Heart left ventricle (tissue), 16 donors: ENCODE measurements around the gene LHFPL2. TPM values are rescaled to one million over a fixed set of nuclear protein-coding genes. Genes with fewer than 3 reads are reported as not detected.

Experiments
- ATAC-seq, 4 donors: fragments of 200-7000 bp; cut with Tn5 transposase; one replicate each; pipeline ENCODE4 v1.9.1; 2020 to 2022; ENCODE audit warnings: moderate library complexity in 4 of 4, mild to moderate bottlenecking in 3 of 4, moderate number of reproducible peaks in 1 of 4
- DNase-seq, 5 donors: peaks; one replicate each; pipeline ENCODE4 v3.0.0-alpha.2; 2020
- H3K27ac ChIP-seq, 12 donors: fragments of 200-600 bp; sonication (generic) in 4 of 12; one replicate each; pipeline versions ENCODE4 v1.5.0 to v1.8.0; 2016 to 2022; ENCODE audit warnings: mild to moderate bottlenecking in 2 of 12
- H3K27me3 ChIP-seq, 9 donors: fragments of 200-600 bp; sonication (generic) in 2 of 9; one replicate each; pipeline versions ENCODE4 v1.5.1 to v1.8.0; 2016 to 2022; ENCODE audit warnings: mild to moderate bottlenecking in 3 of 9
- H3K36me3 ChIP-seq, 9 donors: fragments of 200-600 bp; sonication (generic) in 2 of 9; one replicate each; pipeline versions ENCODE4 v1.5.0 to v1.8.0; 2018 to 2022; ENCODE audit warnings: mild to moderate bottlenecking in 2 of 9
- H3K4me1 ChIP-seq, 12 donors: fragments of 200-600 bp; sonication (generic) in 4 of 12; one replicate each; pipeline versions ENCODE4 v1.5.0 to v1.8.0; 2016 to 2022; ENCODE audit warnings: mild to moderate bottlenecking in 3 of 12
- H3K4me3 ChIP-seq, 12 donors: fragments of 200-600 bp; sonication (generic) in 4 of 12; one replicate each; pipeline versions ENCODE4 v1.5.0 to v1.8.0; 2017 to 2022; ENCODE audit warnings: mild to moderate bottlenecking in 9 of 12, moderate library complexity in 4 of 12
- H3K9me3 ChIP-seq, 12 donors: fragments of 200-600 bp; sonication (generic) in 4 of 12; one replicate each; pipeline versions ENCODE4 v1.5.0 to v1.8.0; 2016 to 2022; ENCODE audit warnings: mild to moderate bottlenecking in 1 of 12
- CTCF ChIP-seq, 12 donors: fragments of 200-600 bp; sonication (generic) in 4 of 12; IDR thresholded peaks; one replicate each; pipeline versions ENCODE4 v1.5.0 to v1.8.0; 2018 to 2022; ENCODE audit warnings: antibody characterized with exemption in 12 of 12, mild to moderate bottlenecking in 5 of 12
- POLR2A ChIP-seq, 2 donors: fragments of 450-650 bp; IDR thresholded peaks; one replicate each; pipeline ENCODE4 v1.6.1; 2017; ENCODE audit warnings: antibody characterized with exemption in 2 of 2, mild to moderate bottlenecking in 2 of 2, moderate library complexity in 2 of 2
- WGBS, 4 donors: extraction: QIAGEN DNeasy Blood & Tissue Kit in 2 of 4; methylation state at CpG; one replicate each; pipeline versions ENCODE4 v1.1.5 to v1.1.7; 2013 to 2018; 5-methylcytosine and 5-hydroxymethylcytosine counted together
- intact Hi-C, 10 donors: fragments of 100-400 bp; cut with DNase I; formaldehyde crosslinking; loops; one replicate each; pipeline versions ENCODE4 v1.11.1 to v1.14.2; 2022
- polyA plus RNA-seq, 2 donors: library from polyadenylated mRNA; stranded (reverse); fragments of 200-250 nt; gene quantifications; one replicate each; pipeline ENCODE4 v1.2.3, GENCODE V29; 2013
- total RNA-seq, 9 donors: library from RNA; depleted of rRNA in 2 of 9; stranded (reverse); fragments of >200 nt in 2 of 9; fragmentation: NEBNext Ultra II Directional in 3 of 9; extraction: Animal tissue kit (Norgen Biotek cat#: 25700) in 3 of 9; gene quantifications; one replicate each; pipeline versions ENCODE4 v1.1.0 to v1.2.4, GENCODE V29; 2016 to 2023
- donor health status: ischemic (EF 13 %, LVEDD 7.1; RV severe dilation, severe dysfunction).
- donor health status: healthy with polysubstance abuse.
- donor health status: DM: no; HTN: yes; CAD: no.
- donor health status: DM: no; HTN: no; CAD: no.
- donor health status: ischemic (EF 25% LVEDD 6.9; RV normal size, moderate dysfunction).
- donor health status: ischemic (EF 25% LVEDD 5.7; RV mildly dilated, moderate dysfunction).
- donor health status: healthy.
- donor health status: DM: yes; HTN: yes; CAD: no.
- donor health status: ischemic (EF 35%, LVEDD 5.7; RV mildly dilated, moderate dysfunction).
- donor health status: nonischemic (EF 11% LVEDD 7.7; RV severe dilation, severe dysfunction).
- donor health status: DM: yes; HTN: yes; CAD: no.
- donor health status: PGD.
- donor health status: ischemic (EF 29% LVEDD 5.4; RV normal size, mild dysfunction).
- donor health status: nonischemic (EF 23%, LVEDD 6.1; RV moderate dilation, normal function).

LHFPL2 gene
- total and polyA plus RNA-seq, 11 donors, result 1.8 to 35.6 (median 10.1) TPM

GRCh38 chr5:78615697-78616096, 32.9 kb downstream of the LHFPL2 start:
- 84 to 92% (median 88%) methylated on average over 1 of the region's 1 CpG for WGBS, 4 donors
- TF ChIP-seq POLR2A (IDR thresholded peaks at IDR 0.05), result no peak
- TF ChIP-seq CTCF (IDR thresholded peaks at IDR 0.05), result no peak
- no peaks in the 10 kb centered on the region for H3K27me3 ChIP-seq
- peaks cover 0 to 24% (median 0%) of the 10 kb centered on the region in 9 donors for H3K36me3 ChIP-seq
- intact Hi-C loops, result no loop called here
- H3K9me3 ChIP-seq, result peaks cover 0 to 7% (median 5%) of the 10 kb centered on the region in 12 donors
- no peak overlapping the region for H3K4me3 ChIP-seq
- DNase-seq (no peak), ATAC-seq (peak in 1 of 4 donors; percentile 10)
- H3K27ac ChIP-seq, result no peak overlapping the region
- H3K4me1 ChIP-seq, result peaks cover 0 to 16% (median 4%) of the 10 kb centered on the region in 12 donors

- intact Hi-C loops, result no loop called here
- DNase-seq (no peak), ATAC-seq (no peak)
- Histone ChIP-seq H3K4me3 (no peak overlapping the region), H3K9me3 (no peaks in the 10 kb centered on the region), H3K4me1 (peaks cover 0 to 25% (median 10%) of the 10 kb centered on the region in 12 donors), H3K36me3 (peaks cover 0 to 18% (median 0%) of the 10 kb centered on the region in 9 donors), H3K27ac (no peak overlapping the region), H3K27me3 (no peaks in the 10 kb centered on the region)
- TF ChIP-seq POLR2A (IDR thresholded peaks at IDR 0.05) (no peak), CTCF (IDR thresholded peaks at IDR 0.05) (no peak)
These were observed 33.8 kb downstream of the LHFPL2 start for GRCh38 chr5:78614816-78615215.

GRCh38 chr5:78613756-78614155, 34.8 kb downstream of the LHFPL2 start:
- Histone ChIP-seq H3K27me3 (no peaks in the 10 kb centered on the region), H3K27ac (no peak overlapping the region), H3K9me3 (no peaks in the 10 kb centered on the region), H3K4me1 (peaks cover 0 to 25% (median 11%) of the 10 kb centered on the region in 12 donors), H3K36me3 (peaks cover 0 to 14% (median 0%) of the 10 kb centered on the region in 9 donors), H3K4me3 (no peak overlapping the region)
- WGBS, 4 donors, result 48 to 79% (median 70%) methylated on average over 4 of the region's 4 CpGs
- TF ChIP-seq CTCF (IDR thresholded peaks at IDR 0.05), result no peak
- no peak for TF ChIP-seq POLR2A (IDR thresholded peaks at IDR 0.05)
- intact Hi-C loops, result no loop called here
- DNase-seq, result no peak
- no peak for ATAC-seq

- DNase-seq (no peak), ATAC-seq (no peak)
- intact Hi-C loops, result no loop called here
- 83 to 100% (median 95%) methylated on average over 2 of the region's 2 CpGs for WGBS, 4 donors
- Histone ChIP-seq H3K4me1 (peaks cover 0 to 25% (median 11%) of the 10 kb centered on the region in 12 donors), H3K9me3 (no peaks in the 10 kb centered on the region), H3K36me3 (peaks cover 0 to 8% (median 0%) of the 10 kb centered on the region in 9 donors), H3K27me3 (no peaks in the 10 kb centered on the region), H3K27ac (no peak overlapping the region), H3K4me3 (no peak overlapping the region)
- no peak for TF ChIP-seq CTCF (IDR thresholded peaks at IDR 0.05)
- no peak for TF ChIP-seq POLR2A (IDR thresholded peaks at IDR 0.05)
These were observed 35.4 kb downstream of the LHFPL2 start for GRCh38 chr5:78613151-78613533.
